Panc1 (cell line): Measurements from ENCODE around the gene OSGIN1. TPM values are rescaled to one million over a fixed set of nuclear protein-coding genes. Genes with fewer than 3 reads are reported as not detected.

Source experiments
- ATAC-seq: fragments of 200-7000 bp; cut with Tn5 transposase; 2 replicates; pipeline ENCODE4 v1.9.1; 2020; ENCODE audit warnings: mild to moderate bottlenecking, moderate library complexity
- BruUV-seq: library from RNA; stranded (reverse); fragments of 400-500 nt; replicated peaks from 2 replicates; lab custom pipeline; 2021; lab: Mats Ljungman, UMichigan
- CTCF ChIA-PET: fragments of 300-600 bp; sonication (Branson Sonifier 250); formaldehyde crosslinking; loops from one replicate; lab custom pipeline; 2022; ENCODE audit warnings: antibody characterized with exemption; lab: Charles Lee
- POLR2A ChIA-PET: fragments of 300-600 bp; sonication (Branson Sonifier 250); formaldehyde crosslinking; loops from one replicate; lab custom pipeline; 2022; ENCODE audit warnings: antibody characterized with exemption; lab: Charles Lee
- DNase-seq: peaks from one replicate; pipeline ENCODE4 v3.0.0-alpha.2; 2010; ENCODE audit warnings: low read depth, low spot score
- H3K27ac ChIP-seq: 2 replicates; pipeline ENCODE4 v1.5.1; 2011; ENCODE audit warnings: mild to moderate bottlenecking, low read length, inconsistent platforms
- H3K27me3 ChIP-seq: fragments of 200-500 bp; sonication (Bioruptor generic); 2 replicates; pipeline ENCODE4 v1.6.0; 2014; ENCODE audit warnings: low read length, inconsistent platforms; ENCODE audit not compliant: control insufficient read depth, insufficient read depth
- H3K36me3 ChIP-seq: fragments of 200-500 bp; sonication (Bioruptor generic); 2 replicates; pipeline ENCODE4 v1.5.1; 2014; ENCODE audit warnings: inconsistent platforms, mild to moderate bottlenecking, low read length, moderate library complexity; ENCODE audit not compliant: control insufficient read depth, insufficient read depth
- H3K4me1 ChIP-seq: 2 replicates; pipeline ENCODE4 v1.5.1; 2011; ENCODE audit warnings: inconsistent platforms, mild to moderate bottlenecking, low read length, moderate library complexity; ENCODE audit not compliant: control insufficient read depth, insufficient read depth
- H3K4me3 ChIP-seq, 2 experiments: 2 replicates each; pipeline ENCODE4 v1.5.1; 2011 to 2012; ENCODE audit warnings: low read depth in 2 of 2, low read length in 2 of 2, mild to moderate bottlenecking in 2 of 2, inconsistent platforms in 1 of 2, moderate library complexity in 1 of 2
- H3K9me3 ChIP-seq: fragments of 200-500 bp; sonication (Bioruptor generic); 2 replicates; pipeline ENCODE4 v1.5.1; 2014; ENCODE audit warnings: low read depth, mild to moderate bottlenecking, inconsistent platforms, low read length, moderate library complexity; ENCODE audit not compliant: control insufficient read depth, insufficient read depth
- POLR2AphosphoS5 ChIP-seq: IDR thresholded peaks from 2 replicates; pipeline ENCODE4 v1.6.1; 2012; ENCODE audit warnings: mild to moderate bottlenecking, low read depth, low read length, moderate library complexity
- SIN3A ChIP-seq: IDR thresholded peaks from 2 replicates; pipeline ENCODE4 v1.6.1; 2012; ENCODE audit warnings: low read depth, mild to moderate bottlenecking, low read length, moderate library complexity, borderline replicate concordance; ENCODE audit not compliant: insufficient read depth
- TCF7L2 ChIP-seq: IDR thresholded peaks from 2 replicates; pipeline ENCODE4 v1.6.1; 2011; ENCODE audit warnings: mild to moderate bottlenecking, low read depth, low read length, inconsistent platforms
- in situ Hi-C: cut with HindIII; loops from 2 replicates; pipeline ENCODE4 v1.10.0; 2016; ENCODE audit warnings: low sequenced_read_pairs, low pct_unique_long_range_greater_than_20kb
- intact Hi-C: fragments of 100-400 bp; cut with micrococcal nuclease; formaldehyde crosslinking; loops from one replicate; pipeline ENCODE4 v1.10.0; 2022; ENCODE audit not compliant: unreplicated experiment
- total RNA-seq: library from RNA; stranded (reverse); gene quantifications from one replicate; pipeline ENCODE4 v1.2.1, GENCODE V29; 2021; ENCODE audit not compliant: unreplicated experiment
- TF ChIP-seq, protein P1 (sequence below), 2 experiments: IDR thresholded peaks; 2 replicates each; pipeline ENCODE4 v1.6.1; 2011 to 2012; ENCODE audit warnings: low read depth in 2 of 2, control low read depth in 1 of 2, low read length in 1 of 2, mild to moderate bottlenecking in 1 of 2, moderate library complexity in 1 of 2; ENCODE audit not compliant: insufficient read depth in 1 of 2
- TF ChIP-seq, protein P2 (sequence below): fragments of 450-650 bp; IDR thresholded peaks from 2 replicates; pipeline ENCODE4 v1.5.1; 2017; ENCODE audit warnings: mild to moderate bottlenecking

Gene OSGIN1
- total RNA-seq, 1 experiment from 2014 or later: 4.9 TPM

DNA sequence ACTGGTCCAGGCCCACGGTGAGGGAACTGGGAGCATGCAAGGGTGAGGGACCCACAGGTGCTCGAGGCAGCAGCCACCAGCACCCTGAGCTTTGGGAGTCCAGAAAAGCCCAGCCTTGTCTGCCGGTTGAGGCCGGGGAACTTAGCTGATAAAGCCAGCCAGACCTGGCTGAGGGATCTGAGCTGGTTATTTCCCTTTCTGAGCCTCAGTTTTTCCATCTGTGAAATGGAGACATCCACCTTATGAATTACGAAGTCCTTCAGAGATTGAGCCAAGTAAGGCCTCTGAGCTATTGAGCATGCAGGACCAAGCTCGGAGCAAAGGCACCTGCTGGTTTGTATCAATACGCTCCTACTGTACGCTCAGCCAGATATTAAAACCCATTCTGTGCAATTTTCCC lies 28.8 kb downstream of the OSGIN1 start:
- no peaks in the 10 kb centered on the region for H3K27me3 ChIP-seq

DNA sequence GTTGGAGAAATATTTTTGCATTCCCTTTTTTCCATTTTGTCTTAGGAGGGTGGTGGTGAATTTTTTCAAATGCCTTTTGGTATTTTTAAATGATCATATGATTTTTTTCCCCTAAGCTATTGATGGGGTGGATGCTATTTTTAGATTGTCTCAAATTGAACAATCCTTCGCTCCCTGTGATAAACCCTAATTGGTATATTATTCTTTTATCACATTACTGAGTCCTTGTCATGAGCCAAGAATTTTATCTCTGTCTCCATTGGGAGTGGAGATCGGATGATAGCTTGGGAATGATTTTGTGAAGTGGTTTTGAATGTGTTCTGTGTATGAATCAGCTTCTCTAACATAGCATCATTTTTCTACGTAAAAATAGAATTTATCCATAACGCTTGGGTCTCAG lies 30.5 kb downstream of the OSGIN1 start:
- no TSS peak for BruUV-seq
- in situ Hi-C loops (no loop called here), intact Hi-C loops (no loop called here)
- Histone ChIP-seq H3K4me3 (no peak overlapping the region), H3K36me3 (no peaks in the 10 kb centered on the region), H3K27ac (no peak overlapping the region), H3K4me1 (no peaks in the 10 kb centered on the region), H3K27me3 (0 out of 2 replicates have a peak, but pooled peaks cover 3% of the 10 kb centered on the region), H3K9me3 (no peaks in the 10 kb centered on the region)
- ChIA-PET CTCF (no interaction called here), POLR2A (no interaction called here)
- DNase-seq (no peak), ATAC-seq (no peak)
- TF ChIP-seq SIN3A: no peak

More for the DNA sequence above, 28.8 kb downstream of the OSGIN1 start:
- ATAC-seq (no peak), DNase-seq (no peak)
- H3K27ac ChIP-seq: no peak overlapping the region
- TF ChIP-seq, protein P1, sequence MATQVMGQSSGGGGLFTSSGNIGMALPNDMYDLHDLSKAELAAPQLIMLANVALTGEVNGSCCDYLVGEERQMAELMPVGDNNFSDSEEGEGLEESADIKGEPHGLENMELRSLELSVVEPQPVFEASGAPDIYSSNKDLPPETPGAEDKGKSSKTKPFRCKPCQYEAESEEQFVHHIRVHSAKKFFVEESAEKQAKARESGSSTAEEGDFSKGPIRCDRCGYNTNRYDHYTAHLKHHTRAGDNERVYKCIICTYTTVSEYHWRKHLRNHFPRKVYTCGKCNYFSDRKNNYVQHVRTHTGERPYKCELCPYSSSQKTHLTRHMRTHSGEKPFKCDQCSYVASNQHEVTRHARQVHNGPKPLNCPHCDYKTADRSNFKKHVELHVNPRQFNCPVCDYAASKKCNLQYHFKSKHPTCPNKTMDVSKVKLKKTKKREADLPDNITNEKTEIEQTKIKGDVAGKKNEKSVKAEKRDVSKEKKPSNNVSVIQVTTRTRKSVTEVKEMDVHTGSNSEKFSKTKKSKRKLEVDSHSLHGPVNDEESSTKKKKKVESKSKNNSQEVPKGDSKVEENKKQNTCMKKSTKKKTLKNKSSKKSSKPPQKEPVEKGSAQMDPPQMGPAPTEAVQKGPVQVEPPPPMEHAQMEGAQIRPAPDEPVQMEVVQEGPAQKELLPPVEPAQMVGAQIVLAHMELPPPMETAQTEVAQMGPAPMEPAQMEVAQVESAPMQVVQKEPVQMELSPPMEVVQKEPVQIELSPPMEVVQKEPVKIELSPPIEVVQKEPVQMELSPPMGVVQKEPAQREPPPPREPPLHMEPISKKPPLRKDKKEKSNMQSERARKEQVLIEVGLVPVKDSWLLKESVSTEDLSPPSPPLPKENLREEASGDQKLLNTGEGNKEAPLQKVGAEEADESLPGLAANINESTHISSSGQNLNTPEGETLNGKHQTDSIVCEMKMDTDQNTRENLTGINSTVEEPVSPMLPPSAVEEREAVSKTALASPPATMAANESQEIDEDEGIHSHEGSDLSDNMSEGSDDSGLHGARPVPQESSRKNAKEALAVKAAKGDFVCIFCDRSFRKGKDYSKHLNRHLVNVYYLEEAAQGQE (IDR thresholded peaks at IDR 0.05; ENCODE audit: insufficient read depth in 1 of 2, low read depth in 2 of 2, low read length in 1 of 2): no peak
- TF ChIP-seq, protein P2, sequence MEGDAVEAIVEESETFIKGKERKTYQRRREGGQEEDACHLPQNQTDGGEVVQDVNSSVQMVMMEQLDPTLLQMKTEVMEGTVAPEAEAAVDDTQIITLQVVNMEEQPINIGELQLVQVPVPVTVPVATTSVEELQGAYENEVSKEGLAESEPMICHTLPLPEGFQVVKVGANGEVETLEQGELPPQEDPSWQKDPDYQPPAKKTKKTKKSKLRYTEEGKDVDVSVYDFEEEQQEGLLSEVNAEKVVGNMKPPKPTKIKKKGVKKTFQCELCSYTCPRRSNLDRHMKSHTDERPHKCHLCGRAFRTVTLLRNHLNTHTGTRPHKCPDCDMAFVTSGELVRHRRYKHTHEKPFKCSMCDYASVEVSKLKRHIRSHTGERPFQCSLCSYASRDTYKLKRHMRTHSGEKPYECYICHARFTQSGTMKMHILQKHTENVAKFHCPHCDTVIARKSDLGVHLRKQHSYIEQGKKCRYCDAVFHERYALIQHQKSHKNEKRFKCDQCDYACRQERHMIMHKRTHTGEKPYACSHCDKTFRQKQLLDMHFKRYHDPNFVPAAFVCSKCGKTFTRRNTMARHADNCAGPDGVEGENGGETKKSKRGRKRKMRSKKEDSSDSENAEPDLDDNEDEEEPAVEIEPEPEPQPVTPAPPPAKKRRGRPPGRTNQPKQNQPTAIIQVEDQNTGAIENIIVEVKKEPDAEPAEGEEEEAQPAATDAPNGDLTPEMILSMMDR: no peak
- TF ChIP-seq POLR2AphosphoS5 (no peak), TCF7L2 (no peak), SIN3A (no peak)
- H3K9me3 ChIP-seq: no peaks in the 10 kb centered on the region
- CTCF ChIA-PET: no interaction called here
- intact Hi-C loops: no loop called here
- no peaks in the 10 kb centered on the region for H3K36me3 ChIP-seq
- no TSS peak for BruUV-seq
- H3K4me3 ChIP-seq: no peak overlapping the region
- POLR2A ChIA-PET: no interaction called here
- no peaks in the 10 kb centered on the region for H3K4me1 ChIP-seq
- in situ Hi-C loops: no loop called here

DNA sequence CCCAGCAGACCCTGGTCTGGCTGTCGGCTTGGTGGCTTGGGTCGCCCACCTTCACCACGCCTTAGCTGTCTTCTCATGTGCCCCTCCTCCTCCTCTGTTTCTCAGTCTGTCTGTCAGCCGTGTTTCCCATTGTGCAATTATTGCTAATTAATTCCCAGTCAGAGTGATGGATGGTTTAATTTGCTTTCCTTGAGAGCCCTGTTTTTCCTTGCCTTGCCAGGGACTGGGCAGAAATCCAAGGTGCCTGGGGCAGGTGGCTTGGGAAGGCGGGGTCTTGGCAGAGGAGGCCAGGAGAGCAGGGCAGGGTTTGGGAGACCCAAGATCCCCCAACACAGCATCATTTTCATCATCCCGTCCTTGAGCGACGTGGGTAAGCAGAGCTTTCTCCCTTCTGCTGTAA lies 36.3 kb downstream of the OSGIN1 start:
- no peaks in the 10 kb centered on the region for H3K9me3 ChIP-seq
- no peak for TF ChIP-seq SIN3A
- no peak for TF ChIP-seq POLR2AphosphoS5
- no peak for TF ChIP-seq TCF7L2
- TF ChIP-seq, protein P1 (IDR thresholded peaks at IDR 0.05; ENCODE audit: insufficient read depth in 1 of 2, low read depth in 2 of 2, low read length in 1 of 2): no peak
- TF ChIP-seq, protein P2: no peak
- DNase-seq (no peak), ATAC-seq (no peak)
- H3K27me3 ChIP-seq: peaks cover 3% of the 10 kb centered on the region; the same call in 1 of the 2 replicates
- intact Hi-C loops: no loop called here
- H3K4me3 ChIP-seq: no peak overlapping the region
- in situ Hi-C loops: no loop called here
- no peaks in the 10 kb centered on the region for H3K36me3 ChIP-seq
- no TSS peak for BruUV-seq
- no peak overlapping the region for H3K27ac ChIP-seq
- ChIA-PET CTCF (no interaction called here), POLR2A (no interaction called here)
- no peaks in the 10 kb centered on the region for H3K4me1 ChIP-seq
